PC-3 (cell line): ENCODE results near the gene DTNBP1.

Source experiments
- CTCF ChIP-seq: fragments of 300-600 bp; sonication (generic); conservative IDR thresholded peaks from 2 replicates; pipeline ENCODE4 v1.5.1; 2017; ENCODE audit warnings: antibody characterized with exemption, low read depth, mild to moderate bottlenecking, low read length
- EZH2phosphoT487 ChIP-seq: fragments of 300-600 bp; sonication (generic); IDR thresholded peaks from 2 replicates; pipeline ENCODE4 v1.6.1; 2018; ENCODE audit warnings: mild to moderate bottlenecking, antibody characterized with exemption, low read length, borderline replicate concordance

- TF ChIP-seq CTCF (no peak), EZH2phosphoT487 (no peak)
Observed at GRCh38 chr6:15560713-15561112, 102.1 kb downstream of the DTNBP1 start.
